ENCODE data around the gene MROH9. TPM values are rescaled to one million over a fixed set of nuclear protein-coding genes. Genes with fewer than 3 reads are reported as not detected.

The MROH9 gene
- polyA plus RNA-seq, 1 donor from 2014 or later, result not detected

DNA sequence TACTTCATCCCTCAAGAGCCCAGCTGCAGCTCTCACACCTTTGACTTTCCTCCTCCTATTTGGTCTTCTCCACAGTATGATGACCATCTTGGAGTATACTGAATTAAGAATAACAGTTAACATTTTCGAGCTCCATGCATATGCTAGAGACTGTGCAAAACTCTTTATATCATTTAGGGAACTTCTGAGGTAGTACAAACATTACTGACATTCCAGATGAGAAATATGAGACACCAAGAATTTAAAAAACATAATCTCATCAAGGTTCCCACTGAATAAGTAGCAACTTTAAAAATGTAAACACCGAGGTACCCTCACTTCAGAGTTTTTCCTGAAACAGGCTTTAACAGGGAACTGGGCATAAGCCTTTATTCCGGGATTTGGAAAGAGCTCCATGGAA, 178.0 kb downstream of the MROH9 start:
- no peak for TF ChIP-seq MXI1 (conservative IDR thresholded peaks at IDR 0.05; ENCODE audit: poor library complexity, severe bottlenecking)
- TF ChIP-seq RAD21 (conservative IDR thresholded peaks at IDR 0.05), result no peak
- no peak for TF ChIP-seq TAF1 (IDR thresholded peaks at IDR 0.05; ENCODE audit: low read depth)
- TF ChIP-seq, protein P1, sequence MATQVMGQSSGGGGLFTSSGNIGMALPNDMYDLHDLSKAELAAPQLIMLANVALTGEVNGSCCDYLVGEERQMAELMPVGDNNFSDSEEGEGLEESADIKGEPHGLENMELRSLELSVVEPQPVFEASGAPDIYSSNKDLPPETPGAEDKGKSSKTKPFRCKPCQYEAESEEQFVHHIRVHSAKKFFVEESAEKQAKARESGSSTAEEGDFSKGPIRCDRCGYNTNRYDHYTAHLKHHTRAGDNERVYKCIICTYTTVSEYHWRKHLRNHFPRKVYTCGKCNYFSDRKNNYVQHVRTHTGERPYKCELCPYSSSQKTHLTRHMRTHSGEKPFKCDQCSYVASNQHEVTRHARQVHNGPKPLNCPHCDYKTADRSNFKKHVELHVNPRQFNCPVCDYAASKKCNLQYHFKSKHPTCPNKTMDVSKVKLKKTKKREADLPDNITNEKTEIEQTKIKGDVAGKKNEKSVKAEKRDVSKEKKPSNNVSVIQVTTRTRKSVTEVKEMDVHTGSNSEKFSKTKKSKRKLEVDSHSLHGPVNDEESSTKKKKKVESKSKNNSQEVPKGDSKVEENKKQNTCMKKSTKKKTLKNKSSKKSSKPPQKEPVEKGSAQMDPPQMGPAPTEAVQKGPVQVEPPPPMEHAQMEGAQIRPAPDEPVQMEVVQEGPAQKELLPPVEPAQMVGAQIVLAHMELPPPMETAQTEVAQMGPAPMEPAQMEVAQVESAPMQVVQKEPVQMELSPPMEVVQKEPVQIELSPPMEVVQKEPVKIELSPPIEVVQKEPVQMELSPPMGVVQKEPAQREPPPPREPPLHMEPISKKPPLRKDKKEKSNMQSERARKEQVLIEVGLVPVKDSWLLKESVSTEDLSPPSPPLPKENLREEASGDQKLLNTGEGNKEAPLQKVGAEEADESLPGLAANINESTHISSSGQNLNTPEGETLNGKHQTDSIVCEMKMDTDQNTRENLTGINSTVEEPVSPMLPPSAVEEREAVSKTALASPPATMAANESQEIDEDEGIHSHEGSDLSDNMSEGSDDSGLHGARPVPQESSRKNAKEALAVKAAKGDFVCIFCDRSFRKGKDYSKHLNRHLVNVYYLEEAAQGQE (IDR thresholded peaks at IDR 0.05; ENCODE audit: borderline replicate concordance), result no peak
- TF ChIP-seq POLR2AphosphoS5 (IDR thresholded peaks at IDR 0.05), result no peak
- TF ChIP-seq, protein P2, sequence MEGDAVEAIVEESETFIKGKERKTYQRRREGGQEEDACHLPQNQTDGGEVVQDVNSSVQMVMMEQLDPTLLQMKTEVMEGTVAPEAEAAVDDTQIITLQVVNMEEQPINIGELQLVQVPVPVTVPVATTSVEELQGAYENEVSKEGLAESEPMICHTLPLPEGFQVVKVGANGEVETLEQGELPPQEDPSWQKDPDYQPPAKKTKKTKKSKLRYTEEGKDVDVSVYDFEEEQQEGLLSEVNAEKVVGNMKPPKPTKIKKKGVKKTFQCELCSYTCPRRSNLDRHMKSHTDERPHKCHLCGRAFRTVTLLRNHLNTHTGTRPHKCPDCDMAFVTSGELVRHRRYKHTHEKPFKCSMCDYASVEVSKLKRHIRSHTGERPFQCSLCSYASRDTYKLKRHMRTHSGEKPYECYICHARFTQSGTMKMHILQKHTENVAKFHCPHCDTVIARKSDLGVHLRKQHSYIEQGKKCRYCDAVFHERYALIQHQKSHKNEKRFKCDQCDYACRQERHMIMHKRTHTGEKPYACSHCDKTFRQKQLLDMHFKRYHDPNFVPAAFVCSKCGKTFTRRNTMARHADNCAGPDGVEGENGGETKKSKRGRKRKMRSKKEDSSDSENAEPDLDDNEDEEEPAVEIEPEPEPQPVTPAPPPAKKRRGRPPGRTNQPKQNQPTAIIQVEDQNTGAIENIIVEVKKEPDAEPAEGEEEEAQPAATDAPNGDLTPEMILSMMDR (IDR thresholded peaks at IDR 0.05; ENCODE audit: poor library complexity, severe bottlenecking), result no peak
- no peak for TF ChIP-seq EZH2 (IDR thresholded peaks at IDR 0.05; ENCODE audit: borderline replicate concordance, insufficient read depth, low read length, poor library complexity, severe bottlenecking)
- no peak for TF ChIP-seq EP300 (conservative IDR thresholded peaks at IDR 0.05; ENCODE audit: poor library complexity, severe bottlenecking)
- no peak for TF ChIP-seq SMC3 (conservative IDR thresholded peaks at IDR 0.05; ENCODE audit: poor library complexity)
- no peaks in the 10 kb centered on the region for H3K79me2 ChIP-seq (replicated peaks; ENCODE audit: insufficient read depth, low read length)
- no peak overlapping the region for H3K4me2 ChIP-seq (ENCODE audit: low read length)
- H3K36me3 ChIP-seq (ENCODE audit: insufficient read depth, low read length), result no peaks in the 10 kb centered on the region
- H2AFZ ChIP-seq (ENCODE audit: low read depth, low read length), result no peak overlapping the region
- H3K9me3 ChIP-seq (ENCODE audit: low read length), result no peaks in the 10 kb centered on the region
- H3K4me3 ChIP-seq (ENCODE audit: low read length), result no peak overlapping the region
- H3F3A ChIP-seq (ENCODE audit: insufficient read depth, low read length, poor library complexity, severe bottlenecking), result no peaks in the 10 kb centered on the region
- H3K27me3 ChIP-seq (ENCODE audit: insufficient read depth, low read depth, low read length), result no peaks in the 10 kb centered on the region
- no peaks in the 10 kb centered on the region for H4K20me1 ChIP-seq (ENCODE audit: insufficient read depth)
- no peak overlapping the region for H3K27ac ChIP-seq (ENCODE audit: low read length)
- H3K9ac ChIP-seq (ENCODE audit: low read length), result no peak overlapping the region
- H3K9me2 ChIP-seq (ENCODE audit: insufficient read depth, low read length), result no peaks in the 10 kb centered on the region

Small RNA genes within 50 kb of the gene (small RNA-seq; reads per million reads assigned to genes)
- gene MIR1295A, result 0 reads per million in 3 experiments

Other genes starting within 250 kb of the MROH9 start
- gene FMO3, start 155.4 kb downstream of the MROH9 start, polyA plus RNA-seq, result not detected in 2 replicates
- gene FMO2, start 249.8 kb downstream of the MROH9 start, polyA plus RNA-seq, result not detected in 2 replicates

All from neural cell (in vitro differentiated cells).